ENCODE measurements around the gene TFF1. TPM values are rescaled to one million over a fixed set of nuclear protein-coding genes. Genes with fewer than 3 reads are reported as not detected.
A peak's percentile ranks its signal among the peaks of the same experiment; 100 is the strongest.

Gene TFF1
- total RNA-seq, 2 donors from 2014 or later, result 233 to 916 TPM

GRCh38 chr21:42373196-42373907 lies 7.0 kb upstream of the TFF1 start:
- no peak overlapping the region for H3K27ac ChIP-seq
- H3K9ac ChIP-seq (ENCODE audit: low read depth in 2 of 2, low read length in 2 of 2), result no peak overlapping the region
- intact Hi-C loops (cut with DNase I), result no loop called here
- no peak overlapping the region for H3K4me3 ChIP-seq
- H3K27me3 ChIP-seq, result no peaks in the 10 kb centered on the region
- H3K9me3 ChIP-seq, result no peaks in the 10 kb centered on the region
- no peaks in the 10 kb centered on the region for H3K4me1 ChIP-seq
- H3K36me3 ChIP-seq, result no peaks in the 10 kb centered on the region
- no peak for TF ChIP-seq CTCF (IDR thresholded peaks at IDR 0.05)
- DNase-seq, result no peak

- Histone ChIP-seq H3K36me3 (no peaks in the 10 kb centered on the region), H3K4me3 (no peak overlapping the region), H3K9ac (ENCODE audit: low read depth in 2 of 2, low read length in 2 of 2) (no peak overlapping the region), H3K27me3 (no peaks in the 10 kb centered on the region), H3K4me1 (no peaks in the 10 kb centered on the region), H3K27ac (no peak overlapping the region), H3K9me3 (no peaks in the 10 kb centered on the region)
- no peak for TF ChIP-seq CTCF (IDR thresholded peaks at IDR 0.05)
- DNase-seq, result no peak
- intact Hi-C loops (cut with DNase I), result no loop called here
These were observed 4.7 kb upstream of the TFF1 start for GRCh38 chr21:42370894-42371654.

GRCh38 chr21:42369821-42370220 lies 3.5 kb upstream of the TFF1 start:
- Histone ChIP-seq H3K9ac (ENCODE audit: low read depth in 2 of 2, low read length in 2 of 2) (no peak overlapping the region), H3K27ac (no peak overlapping the region), H3K9me3 (no peaks in the 10 kb centered on the region), H3K4me3 (no peak overlapping the region), H3K4me1 (no peaks in the 10 kb centered on the region), H3K27me3 (no peaks in the 10 kb centered on the region), H3K36me3 (no peaks in the 10 kb centered on the region)
- intact Hi-C loops (cut with DNase I), result no loop called here
- DNase-seq, result no peak
- no peak for TF ChIP-seq CTCF (IDR thresholded peaks at IDR 0.05)

- intact Hi-C loops (cut with DNase I), result no loop called here
- H3K27ac ChIP-seq, result peak overlapping the region; percentile 56
- no peaks in the 10 kb centered on the region for H3K4me1 ChIP-seq
- no peak for TF ChIP-seq CTCF (IDR thresholded peaks at IDR 0.05)
- H3K27me3 ChIP-seq, result no peaks in the 10 kb centered on the region
- no peaks in the 10 kb centered on the region for H3K36me3 ChIP-seq
- no peaks in the 10 kb centered on the region for H3K9me3 ChIP-seq
- DNase-seq, result no peak
- H3K4me3 ChIP-seq, result no peak overlapping the region
- no peak overlapping the region for H3K9ac ChIP-seq (ENCODE audit: low read depth in 2 of 2, low read length in 2 of 2)
These were observed 1.2 kb upstream of the TFF1 start for GRCh38 chr21:42367367-42368165.

GRCh38 chr21:42365770-42366169 lies 565 bp downstream of the TFF1 start:
- no peak overlapping the region for H3K9ac ChIP-seq (ENCODE audit: low read depth in 2 of 2, low read length in 2 of 2)
- no peaks in the 10 kb centered on the region for H3K4me1 ChIP-seq
- no peak for TF ChIP-seq CTCF (IDR thresholded peaks at IDR 0.05)
- no peak overlapping the region for H3K27ac ChIP-seq
- intact Hi-C loops (cut with DNase I), result no loop called here
- DNase-seq, result no peak
- no peaks in the 10 kb centered on the region for H3K36me3 ChIP-seq
- no peaks in the 10 kb centered on the region for H3K9me3 ChIP-seq
- no peaks in the 10 kb centered on the region for H3K27me3 ChIP-seq
- no peak overlapping the region for H3K4me3 ChIP-seq
